ENCODE measurements around the gene METTL16.

The METTL16 gene

DNA sequence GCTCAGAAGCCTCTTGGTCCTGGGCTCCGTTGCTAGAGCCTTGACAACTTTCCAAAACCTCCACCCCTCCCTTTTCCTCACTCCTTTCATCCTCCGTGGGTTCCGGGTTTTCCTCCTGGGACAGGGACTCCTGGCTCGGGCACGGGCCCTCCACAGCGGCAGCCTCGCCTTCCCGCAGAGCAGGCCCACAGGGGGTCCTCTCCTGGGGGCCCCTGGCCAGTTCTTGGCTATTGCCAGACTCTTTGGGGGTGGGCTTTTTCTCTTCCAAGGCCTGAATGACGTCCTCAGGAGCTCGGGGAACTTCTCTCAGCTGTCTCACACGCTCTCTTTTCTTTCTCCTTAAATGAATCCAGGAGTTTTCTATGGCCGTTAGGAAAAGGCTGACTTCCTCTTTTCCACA lies 91.5 kb downstream of the METTL16 start:
- H2AFZ ChIP-seq (ENCODE audit: low read length), result no peak overlapping the region
- H3K27me3 ChIP-seq (ENCODE audit: insufficient read depth, low read length), result no peaks in the 10 kb centered on the region
- no peaks in the 10 kb centered on the region for H3K9me3 ChIP-seq (ENCODE audit: low read length)
- H3K36me3 ChIP-seq (ENCODE audit: insufficient read depth, low read length), result peaks cover 32% of the 10 kb centered on the region
- H3K4me3 ChIP-seq (ENCODE audit: low read depth, low read length, poor library complexity, severe bottlenecking), result no peak overlapping the region
- no peaks in the 10 kb centered on the region for H3F3A ChIP-seq (ENCODE audit: insufficient read depth, low read length)
- no peak overlapping the region for H3K4me2 ChIP-seq (ENCODE audit: low read length)
- TF ChIP-seq, protein P1, sequence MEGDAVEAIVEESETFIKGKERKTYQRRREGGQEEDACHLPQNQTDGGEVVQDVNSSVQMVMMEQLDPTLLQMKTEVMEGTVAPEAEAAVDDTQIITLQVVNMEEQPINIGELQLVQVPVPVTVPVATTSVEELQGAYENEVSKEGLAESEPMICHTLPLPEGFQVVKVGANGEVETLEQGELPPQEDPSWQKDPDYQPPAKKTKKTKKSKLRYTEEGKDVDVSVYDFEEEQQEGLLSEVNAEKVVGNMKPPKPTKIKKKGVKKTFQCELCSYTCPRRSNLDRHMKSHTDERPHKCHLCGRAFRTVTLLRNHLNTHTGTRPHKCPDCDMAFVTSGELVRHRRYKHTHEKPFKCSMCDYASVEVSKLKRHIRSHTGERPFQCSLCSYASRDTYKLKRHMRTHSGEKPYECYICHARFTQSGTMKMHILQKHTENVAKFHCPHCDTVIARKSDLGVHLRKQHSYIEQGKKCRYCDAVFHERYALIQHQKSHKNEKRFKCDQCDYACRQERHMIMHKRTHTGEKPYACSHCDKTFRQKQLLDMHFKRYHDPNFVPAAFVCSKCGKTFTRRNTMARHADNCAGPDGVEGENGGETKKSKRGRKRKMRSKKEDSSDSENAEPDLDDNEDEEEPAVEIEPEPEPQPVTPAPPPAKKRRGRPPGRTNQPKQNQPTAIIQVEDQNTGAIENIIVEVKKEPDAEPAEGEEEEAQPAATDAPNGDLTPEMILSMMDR (IDR thresholded peaks at IDR 0.05; ENCODE audit: low read length), result no peak
- no peak for TF ChIP-seq EZH2 (IDR thresholded peaks at IDR 0.05; ENCODE audit: borderline replicate concordance, low read length)
- no peaks in the 10 kb centered on the region for H3K9me2 ChIP-seq (ENCODE audit: low read depth, low read length)
- no peaks in the 10 kb centered on the region for H4K20me1 ChIP-seq (ENCODE audit: insufficient read depth, low read length)
- H3K27ac ChIP-seq (ENCODE audit: low read depth, low read length, poor library complexity, severe bottlenecking), result no peak overlapping the region
- peaks cover 10% of the 10 kb centered on the region for H3K4me1 ChIP-seq (ENCODE audit: insufficient read depth, low read length, severe bottlenecking)
- H3K79me2 ChIP-seq (ENCODE audit: insufficient read depth, low read length), result no peaks in the 10 kb centered on the region
- no peak overlapping the region for H3K9ac ChIP-seq (ENCODE audit: low read length)

DNA sequence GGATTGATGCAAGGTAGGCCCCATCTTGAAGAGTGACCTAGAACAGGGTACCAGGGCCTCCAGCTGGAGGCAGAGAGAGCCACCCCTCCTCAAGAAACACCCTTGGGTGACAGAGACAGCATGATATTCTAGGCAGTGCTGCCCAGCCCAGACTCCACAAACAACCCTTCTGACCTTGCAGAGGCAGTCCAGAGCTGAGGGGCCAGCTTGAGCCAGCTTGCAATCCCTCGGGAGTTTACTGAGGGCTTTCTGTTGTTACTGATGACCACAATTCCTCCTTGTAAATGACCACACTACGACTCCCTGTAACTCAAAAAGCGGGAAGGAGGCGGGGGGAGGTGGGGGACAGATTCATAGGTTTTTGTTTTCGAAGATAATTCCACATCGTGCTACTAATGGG lies 92.2 kb downstream of the METTL16 start:
- no peaks in the 10 kb centered on the region for H4K20me1 ChIP-seq (ENCODE audit: insufficient read depth, low read length)

DNA sequence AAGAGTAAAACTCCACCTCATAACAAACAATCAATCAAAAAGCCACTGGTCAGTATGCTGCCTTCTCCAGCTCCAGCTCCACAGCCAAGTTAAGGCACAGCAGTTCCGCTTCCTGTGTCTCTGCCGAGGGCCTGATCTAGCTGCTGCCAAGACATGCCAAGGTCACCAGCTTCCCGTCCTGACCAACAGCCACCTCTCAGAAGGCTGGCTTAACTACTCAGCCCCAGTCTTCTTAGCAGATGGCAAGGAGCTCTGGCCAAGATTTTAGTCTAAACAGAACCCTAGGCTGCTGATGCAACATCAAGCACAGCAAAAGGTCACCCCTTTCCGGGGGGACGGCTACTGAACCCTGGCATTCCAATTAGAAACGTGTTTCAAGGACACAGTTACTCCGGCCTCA lies 93.1 kb downstream of the METTL16 start:
- H3K79me2 ChIP-seq (ENCODE audit: insufficient read depth, low read length), result no peaks in the 10 kb centered on the region
- H3K9me2 ChIP-seq (ENCODE audit: low read depth, low read length), result no peaks in the 10 kb centered on the region
- H3K9ac ChIP-seq (ENCODE audit: low read length), result no peak overlapping the region
- no peaks in the 10 kb centered on the region for H3F3A ChIP-seq (ENCODE audit: insufficient read depth, low read length)
- no peak for TF ChIP-seq EZH2 (IDR thresholded peaks at IDR 0.05; ENCODE audit: borderline replicate concordance, low read length)
- TF ChIP-seq, protein P1 (IDR thresholded peaks at IDR 0.05; ENCODE audit: low read length), result no peak
- H2AFZ ChIP-seq (ENCODE audit: low read length), result no peak overlapping the region
- no peaks in the 10 kb centered on the region for H3K9me3 ChIP-seq (ENCODE audit: low read length)
- no peaks in the 10 kb centered on the region for H3K27me3 ChIP-seq (ENCODE audit: insufficient read depth, low read length)
- no peak overlapping the region for H3K27ac ChIP-seq (ENCODE audit: low read depth, low read length, poor library complexity, severe bottlenecking)
- H3K4me2 ChIP-seq (ENCODE audit: low read length), result no peak overlapping the region
- peaks cover 48% of the 10 kb centered on the region for H3K36me3 ChIP-seq (ENCODE audit: insufficient read depth, low read length)
- H3K4me3 ChIP-seq (ENCODE audit: low read depth, low read length, poor library complexity, severe bottlenecking), result no peak overlapping the region
- peaks cover 10% of the 10 kb centered on the region for H3K4me1 ChIP-seq (ENCODE audit: insufficient read depth, low read length, severe bottlenecking)
- no peaks in the 10 kb centered on the region for H4K20me1 ChIP-seq (ENCODE audit: insufficient read depth, low read length)

More for the DNA sequence above, 92.2 kb downstream of the METTL16 start:
- Histone ChIP-seq H3K79me2 (ENCODE audit: insufficient read depth, low read length) (no peaks in the 10 kb centered on the region), H3K9me2 (ENCODE audit: low read depth, low read length) (no peaks in the 10 kb centered on the region), H3K9ac (ENCODE audit: low read length) (no peak overlapping the region), H3K27ac (ENCODE audit: low read depth, low read length, poor library complexity, severe bottlenecking) (no peak overlapping the region), H3K36me3 (ENCODE audit: insufficient read depth, low read length) (peaks cover 39% of the 10 kb centered on the region), H3K4me2 (ENCODE audit: low read length) (no peak overlapping the region), H3F3A (ENCODE audit: insufficient read depth, low read length) (no peaks in the 10 kb centered on the region), H2AFZ (ENCODE audit: low read length) (no peak overlapping the region), H3K4me1 (ENCODE audit: insufficient read depth, low read length, severe bottlenecking) (peaks cover 10% of the 10 kb centered on the region), H3K9me3 (ENCODE audit: low read length) (no peaks in the 10 kb centered on the region), H3K4me3 (ENCODE audit: low read depth, low read length, poor library complexity, severe bottlenecking) (no peak overlapping the region), H3K27me3 (ENCODE audit: insufficient read depth, low read length) (no peaks in the 10 kb centered on the region)
- TF ChIP-seq EZH2 (IDR thresholded peaks at IDR 0.05; ENCODE audit: borderline replicate concordance, low read length), result no peak
- TF ChIP-seq, protein P1 (IDR thresholded peaks at IDR 0.05; ENCODE audit: low read length), result no peak

Measured in OCI-LY1 (cell line).